NB4 (cell line): ENCODE data around the gene CPXM2.

ENCODE experiments used
- DNase-seq: peaks from one replicate; pipeline ENCODE4 v3.0.0; 2010; ENCODE audit warnings: low read depth
- H3K4me3 ChIP-seq: one replicate; pipeline ENCODE4 v1.5.1; 2011; ENCODE audit warnings: mild to moderate bottlenecking, low read depth, low read length, moderate library complexity
- MYC ChIP-seq: IDR thresholded peaks from 2 replicates; pipeline ENCODE4 v1.6.1; 2011; ENCODE audit warnings: low read depth, low read length
- POLR2A ChIP-seq: IDR thresholded peaks from 2 replicates; pipeline ENCODE4 v1.6.1; 2011; ENCODE audit warnings: mild to moderate bottlenecking; ENCODE audit not compliant: insufficient read length; ENCODE audit errors: extremely low read depth
- TF ChIP-seq, protein P1 (sequence below): IDR thresholded peaks from 2 replicates; pipeline ENCODE4 v1.6.1; 2011; ENCODE audit warnings: low read depth, low read length
- TF ChIP-seq, protein P2 (sequence below): IDR thresholded peaks from one replicate; pipeline ENCODE4 v1.5.1; 2012; ENCODE audit warnings: low read depth, low read length

CPXM2 gene

DNA sequence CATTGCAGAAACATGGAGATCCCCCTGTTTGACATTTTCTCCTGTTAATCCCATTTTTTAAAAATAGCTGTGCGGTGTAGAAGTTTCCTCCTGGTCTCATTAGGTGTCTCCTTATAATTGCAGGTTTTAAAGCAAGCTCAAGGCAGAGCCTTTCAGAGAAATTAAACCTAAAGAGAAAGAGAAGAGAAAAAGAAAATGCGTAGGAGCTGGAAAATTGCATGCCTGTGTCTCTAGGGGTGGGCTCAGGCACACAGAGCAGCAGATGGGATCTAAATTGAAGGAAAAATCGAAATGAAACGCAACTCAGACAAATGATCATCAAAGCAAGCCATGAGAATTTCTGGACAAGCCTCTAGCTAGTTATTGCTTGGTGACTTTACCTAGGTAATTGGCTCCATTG lies 185.4 kb downstream of the CPXM2 start:
- H3K4me3 ChIP-seq, result no peak overlapping the region
- TF ChIP-seq MYC, result no peak

DNA sequence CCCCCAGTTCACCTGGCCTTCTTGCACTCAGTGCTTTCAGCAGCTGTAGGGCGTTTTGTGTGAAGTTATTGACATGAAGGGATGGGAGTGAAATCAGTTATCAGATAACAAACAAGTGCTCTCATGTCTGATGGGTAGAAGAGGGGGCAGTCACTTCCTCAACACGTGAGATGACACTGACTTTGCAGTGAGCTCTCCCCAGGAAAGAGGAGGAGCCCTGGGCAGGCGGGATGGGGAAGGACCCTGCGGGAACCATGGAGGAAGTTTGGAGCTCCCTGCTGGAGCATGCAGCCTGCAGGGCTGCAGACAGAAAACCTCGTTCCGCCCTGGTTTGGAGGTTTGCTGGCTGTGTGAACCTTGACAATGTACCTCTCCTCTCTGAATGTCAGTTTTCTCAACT lies 186.8 kb downstream of the CPXM2 start:
- DNase-seq, result peak; percentile 17
- TF ChIP-seq, protein P1, sequence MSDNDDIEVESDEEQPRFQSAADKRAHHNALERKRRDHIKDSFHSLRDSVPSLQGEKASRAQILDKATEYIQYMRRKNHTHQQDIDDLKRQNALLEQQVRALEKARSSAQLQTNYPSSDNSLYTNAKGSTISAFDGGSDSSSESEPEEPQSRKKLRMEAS, result no peak
- no peak for TF ChIP-seq POLR2A
- TF ChIP-seq MYC, result no peak
- TF ChIP-seq, protein P2, sequence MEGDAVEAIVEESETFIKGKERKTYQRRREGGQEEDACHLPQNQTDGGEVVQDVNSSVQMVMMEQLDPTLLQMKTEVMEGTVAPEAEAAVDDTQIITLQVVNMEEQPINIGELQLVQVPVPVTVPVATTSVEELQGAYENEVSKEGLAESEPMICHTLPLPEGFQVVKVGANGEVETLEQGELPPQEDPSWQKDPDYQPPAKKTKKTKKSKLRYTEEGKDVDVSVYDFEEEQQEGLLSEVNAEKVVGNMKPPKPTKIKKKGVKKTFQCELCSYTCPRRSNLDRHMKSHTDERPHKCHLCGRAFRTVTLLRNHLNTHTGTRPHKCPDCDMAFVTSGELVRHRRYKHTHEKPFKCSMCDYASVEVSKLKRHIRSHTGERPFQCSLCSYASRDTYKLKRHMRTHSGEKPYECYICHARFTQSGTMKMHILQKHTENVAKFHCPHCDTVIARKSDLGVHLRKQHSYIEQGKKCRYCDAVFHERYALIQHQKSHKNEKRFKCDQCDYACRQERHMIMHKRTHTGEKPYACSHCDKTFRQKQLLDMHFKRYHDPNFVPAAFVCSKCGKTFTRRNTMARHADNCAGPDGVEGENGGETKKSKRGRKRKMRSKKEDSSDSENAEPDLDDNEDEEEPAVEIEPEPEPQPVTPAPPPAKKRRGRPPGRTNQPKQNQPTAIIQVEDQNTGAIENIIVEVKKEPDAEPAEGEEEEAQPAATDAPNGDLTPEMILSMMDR, result no peak

More for the DNA sequence above, 185.4 kb downstream of the CPXM2 start:
- no peak for DNase-seq

DNA sequence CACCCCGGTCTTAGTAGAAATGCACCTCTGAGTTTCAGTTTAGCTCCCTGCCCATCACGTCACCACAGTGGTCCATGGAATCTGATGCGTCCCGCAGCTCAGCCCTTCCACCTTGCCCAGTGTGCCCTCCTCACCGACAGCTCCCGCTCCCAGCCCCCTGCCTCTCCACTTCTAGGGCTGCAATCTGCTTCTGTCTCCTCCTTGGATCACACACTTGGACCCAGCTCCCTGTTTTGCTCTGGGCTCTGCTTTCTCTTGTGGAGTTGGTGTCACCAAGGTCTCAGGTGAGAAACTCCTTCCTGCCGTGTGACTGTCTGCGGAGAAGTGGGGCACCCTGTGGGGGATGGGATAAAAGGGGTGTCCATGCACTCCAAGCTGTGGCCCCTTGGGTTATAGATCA lies 187.5 kb downstream of the CPXM2 start:
- TF ChIP-seq POLR2A (no peak), MYC (no peak)
- TF ChIP-seq, protein P2, result no peak
- TF ChIP-seq, protein P1, result no peak
- no peak for DNase-seq
- H3K4me3 ChIP-seq, result no peak overlapping the region

More for the DNA sequence above, 186.8 kb downstream of the CPXM2 start:
- no peak overlapping the region for H3K4me3 ChIP-seq

DNA sequence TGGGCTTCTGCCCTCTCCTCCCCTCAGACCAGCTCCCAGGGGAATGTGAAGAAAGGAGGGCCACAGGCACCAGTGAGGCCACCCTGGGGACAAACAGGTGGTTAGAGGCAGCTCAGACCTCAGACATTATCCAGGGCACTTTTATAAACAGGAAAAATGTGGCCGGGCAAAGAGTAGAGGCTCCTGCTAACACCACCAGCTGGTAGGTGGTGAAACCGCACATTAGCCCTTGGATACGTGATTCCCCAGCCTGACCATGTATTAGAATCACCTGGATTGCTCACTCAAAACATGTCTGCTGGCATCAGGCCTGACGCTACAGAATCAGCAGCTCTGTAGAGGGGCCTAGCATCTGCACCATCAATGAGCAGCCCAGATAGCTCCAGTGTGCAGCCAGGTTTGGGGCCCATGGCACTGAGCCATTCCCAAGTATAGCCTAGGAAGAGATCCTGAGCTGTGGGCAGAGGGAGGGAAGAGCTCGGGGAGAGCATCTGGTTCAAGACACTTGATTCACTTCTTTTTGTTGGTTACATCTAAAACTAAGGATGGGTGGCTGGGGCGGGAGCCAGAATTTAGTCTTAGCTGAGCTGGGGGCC lies 188.3 kb downstream of the CPXM2 start:
- H3K4me3 ChIP-seq, result no peak overlapping the region
- TF ChIP-seq, protein P1, result no peak
- TF ChIP-seq MYC, result no peak
- no peak for TF ChIP-seq POLR2A
- TF ChIP-seq, protein P2, result no peak
- no peak for DNase-seq
